ENCODE data around the gene PABPN1L. TPM values are rescaled to one million over a fixed set of nuclear protein-coding genes. Genes with fewer than 3 reads are reported as not detected.

PABPN1L gene
- total and polyA plus RNA-seq, 3 donors from 2014 or later: 0.34 to 0.93 TPM; not detected in 1

- Histone ChIP-seq H3K9me3 (no peaks in the 10 kb centered on the region), H3K27me3 (no peaks in the 10 kb centered on the region), H3K27ac (no peak overlapping the region), H3K4me1 (peaks cover 4% of the 10 kb centered on the region), H3K4me3 (no peak overlapping the region), H3K36me3 (ENCODE audit: low read depth, missing control alignments) (no peaks in the 10 kb centered on the region)
- DNase-seq: no peak
- TF ChIP-seq POLR2A (IDR thresholded peaks at IDR 0.05): no peak
- TF ChIP-seq, protein P1, sequence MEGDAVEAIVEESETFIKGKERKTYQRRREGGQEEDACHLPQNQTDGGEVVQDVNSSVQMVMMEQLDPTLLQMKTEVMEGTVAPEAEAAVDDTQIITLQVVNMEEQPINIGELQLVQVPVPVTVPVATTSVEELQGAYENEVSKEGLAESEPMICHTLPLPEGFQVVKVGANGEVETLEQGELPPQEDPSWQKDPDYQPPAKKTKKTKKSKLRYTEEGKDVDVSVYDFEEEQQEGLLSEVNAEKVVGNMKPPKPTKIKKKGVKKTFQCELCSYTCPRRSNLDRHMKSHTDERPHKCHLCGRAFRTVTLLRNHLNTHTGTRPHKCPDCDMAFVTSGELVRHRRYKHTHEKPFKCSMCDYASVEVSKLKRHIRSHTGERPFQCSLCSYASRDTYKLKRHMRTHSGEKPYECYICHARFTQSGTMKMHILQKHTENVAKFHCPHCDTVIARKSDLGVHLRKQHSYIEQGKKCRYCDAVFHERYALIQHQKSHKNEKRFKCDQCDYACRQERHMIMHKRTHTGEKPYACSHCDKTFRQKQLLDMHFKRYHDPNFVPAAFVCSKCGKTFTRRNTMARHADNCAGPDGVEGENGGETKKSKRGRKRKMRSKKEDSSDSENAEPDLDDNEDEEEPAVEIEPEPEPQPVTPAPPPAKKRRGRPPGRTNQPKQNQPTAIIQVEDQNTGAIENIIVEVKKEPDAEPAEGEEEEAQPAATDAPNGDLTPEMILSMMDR (IDR thresholded peaks at IDR 0.05): no peak
- 90 to 91% methylated on average over 34 of the region's 34 CpGs for WGBS, 2 donors
- intact Hi-C loops (cut with DNase I; ENCODE audit: low total_unique reads): no loop called here
Measured at GRCh38 chr16:88874938-88875599, 8.6 kb upstream of the PABPN1L start.

DNA sequence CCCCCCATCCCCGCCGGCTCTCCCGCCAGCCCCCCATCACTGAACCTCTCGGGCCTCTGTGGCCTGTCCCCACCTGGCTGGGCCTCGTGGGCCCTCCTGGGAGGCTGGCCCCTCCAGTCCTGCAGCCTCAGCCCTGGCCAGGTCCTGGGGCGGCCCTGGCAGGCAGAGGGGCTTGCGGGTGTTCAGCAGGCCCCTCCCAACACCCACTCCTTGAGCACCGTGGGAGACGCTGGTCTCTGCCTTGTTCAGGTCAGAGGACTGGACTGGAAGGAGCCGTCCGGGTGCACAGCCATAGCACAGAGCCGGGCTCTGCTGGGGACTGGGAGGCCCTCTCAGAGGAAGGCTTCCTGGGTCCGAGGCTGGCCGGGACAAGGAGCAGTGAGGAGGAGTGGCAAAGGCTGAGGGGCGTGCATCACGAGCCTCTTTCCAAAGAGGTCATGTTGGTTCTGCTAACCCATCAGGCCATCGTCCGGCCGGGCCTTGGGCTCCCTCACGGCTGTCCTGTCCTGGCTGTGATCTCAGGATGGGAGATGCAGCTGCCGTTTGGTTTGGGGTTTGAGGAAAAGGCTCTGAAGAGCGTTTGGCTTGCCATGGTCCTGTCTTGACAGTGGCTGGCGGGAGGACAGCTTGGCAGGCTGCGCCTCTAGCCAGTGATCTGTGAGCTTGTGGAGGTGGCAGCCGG is 6.3 kb upstream of the PABPN1L start:
- H3K9me3 ChIP-seq: no peaks in the 10 kb centered on the region
- H3K27ac ChIP-seq: no peak overlapping the region
- TF ChIP-seq POLR2A (IDR thresholded peaks at IDR 0.05): no peak
- DNase-seq: no peak
- WGBS, 2 donors: 85 to 86% methylated on average over 16 to 25 of the region's 25 CpGs
- intact Hi-C loops (cut with DNase I; ENCODE audit: low total_unique reads): no loop called here
- H3K36me3 ChIP-seq (ENCODE audit: low read depth, missing control alignments): no peaks in the 10 kb centered on the region
- peaks cover 4% of the 10 kb centered on the region for H3K4me1 ChIP-seq
- H3K4me3 ChIP-seq: no peak overlapping the region
- H3K27me3 ChIP-seq: no peaks in the 10 kb centered on the region

GRCh38 chr16:88871730-88872416 is 5.4 kb upstream of the PABPN1L start:
- TF ChIP-seq POLR2A (IDR thresholded peaks at IDR 0.05): no peak
- TF ChIP-seq, protein P1 (IDR thresholded peaks at IDR 0.05): no peak
- no peak for DNase-seq
- WGBS, 2 donors: 87 to 95% methylated on average over 10 to 21 of the region's 21 CpGs
- Histone ChIP-seq H3K27me3 (no peaks in the 10 kb centered on the region), H3K27ac (no peak overlapping the region), H3K9me3 (no peaks in the 10 kb centered on the region), H3K36me3 (ENCODE audit: low read depth, missing control alignments) (no peaks in the 10 kb centered on the region), H3K4me1 (peaks cover 4% of the 10 kb centered on the region), H3K4me3 (no peak overlapping the region)
- intact Hi-C loops (cut with DNase I; ENCODE audit: low total_unique reads): no loop called here

DNA sequence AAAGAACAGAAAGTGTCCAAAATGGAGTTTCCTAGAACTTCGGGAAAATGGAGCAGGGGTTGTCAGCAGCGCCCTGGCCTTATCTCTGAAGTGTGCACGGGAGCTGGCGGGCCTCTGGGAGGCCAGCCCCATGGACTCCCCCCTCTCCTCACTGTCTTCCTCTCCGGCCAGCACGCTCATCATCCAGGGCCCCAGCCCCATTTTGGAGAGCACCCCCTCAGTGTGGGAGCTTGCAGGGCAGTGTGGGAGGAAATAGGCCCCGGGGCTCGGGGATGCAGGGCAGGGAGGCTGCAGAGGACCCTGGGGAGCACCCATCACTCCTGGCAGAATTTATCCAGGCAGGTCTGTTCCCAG is 4.9 kb upstream of the PABPN1L start:
- TF ChIP-seq POLR2A (IDR thresholded peaks at IDR 0.05): no peak
- TF ChIP-seq, protein P1 (IDR thresholded peaks at IDR 0.05): no peak
- DNase-seq: no peak
- Histone ChIP-seq H3K4me3 (no peak overlapping the region), H3K27me3 (no peaks in the 10 kb centered on the region), H3K27ac (no peak overlapping the region), H3K36me3 (ENCODE audit: low read depth, missing control alignments) (no peaks in the 10 kb centered on the region), H3K9me3 (no peaks in the 10 kb centered on the region), H3K4me1 (peaks cover 4% of the 10 kb centered on the region)
- intact Hi-C loops (cut with DNase I; ENCODE audit: low total_unique reads): no loop called here
- WGBS, 2 donors: 39 to 45% methylated on average over 2 to 8 of the region's 8 CpGs

DNA sequence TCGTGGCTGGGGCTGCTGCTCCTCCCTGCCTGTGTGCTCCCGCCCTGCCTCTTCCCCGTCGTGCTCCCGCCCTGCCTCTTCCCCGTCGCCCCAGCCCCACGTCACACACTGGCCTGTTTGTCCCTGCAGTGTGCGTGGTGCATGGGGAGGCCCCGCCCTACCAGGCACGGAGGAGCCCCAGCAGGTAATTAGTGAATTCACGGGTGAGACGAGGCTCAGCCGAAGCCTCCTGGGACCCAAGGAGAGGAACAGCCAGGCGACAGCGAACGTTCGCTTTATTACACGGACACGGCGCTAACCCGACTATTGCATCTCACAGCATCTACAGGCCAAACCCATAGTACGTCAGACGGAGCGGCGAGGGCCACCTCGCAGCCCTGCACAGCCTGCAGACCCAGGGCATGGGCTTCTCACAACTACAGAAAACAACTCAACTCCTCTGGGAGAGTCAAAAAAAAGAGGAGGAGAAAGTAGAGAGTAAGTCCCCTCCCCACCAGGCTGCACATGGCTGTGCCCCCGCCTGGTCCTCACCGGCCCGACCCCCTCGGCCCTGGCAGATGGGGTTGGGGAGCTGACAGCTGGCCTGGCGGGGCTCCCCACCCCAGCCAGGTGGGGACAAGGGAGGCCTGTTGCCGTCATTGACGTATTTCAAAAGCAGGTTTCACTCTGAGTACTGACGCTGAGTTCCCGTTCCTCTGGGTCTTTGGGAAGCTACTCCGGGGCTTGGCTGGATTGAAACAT is 4.3 kb upstream of the PABPN1L start:
- Histone ChIP-seq H3K9me3 (no peaks in the 10 kb centered on the region), H3K4me3 (no peak overlapping the region), H3K36me3 (ENCODE audit: low read depth, missing control alignments) (no peaks in the 10 kb centered on the region), H3K4me1 (peaks cover 4% of the 10 kb centered on the region), H3K27ac (no peak overlapping the region), H3K27me3 (no peaks in the 10 kb centered on the region)
- TF ChIP-seq POLR2A (IDR thresholded peaks at IDR 0.05): no peak
- TF ChIP-seq, protein P1 (IDR thresholded peaks at IDR 0.05): no peak
- no peak for DNase-seq
- intact Hi-C loops (cut with DNase I; ENCODE audit: low total_unique reads): no loop called here
- WGBS, 2 donors: 61 to 62% methylated on average over 28 to 37 of the region's 37 CpGs

Data from testis (tissue), 3 donors.